B cell (primary cell): Measurements from ENCODE around the gene MLLT3. TPM values are rescaled to one million over a fixed set of nuclear protein-coding genes. Genes with fewer than 3 reads are reported as not detected.

ENCODE experiments used
- ATAC-seq: fragments of 200-7000 bp; cut with Tn5 transposase; one replicate; pipeline ENCODE4 v1.10.0; 2021; ENCODE audit warnings: low read depth, mild to moderate bottlenecking, moderate number of reproducible peaks, moderate library complexity
- CTCF ChIA-PET: fragments of 350-600 bp; sonication (Branson Sonifier 250); formaldehyde crosslinking; loops from one replicate; lab custom pipeline; 2021; ENCODE audit warnings: antibody characterized with exemption, inconsistent platforms; lab: Charles Lee
- POLR2A ChIA-PET: fragments of 350-600 bp; sonication (Branson Sonifier 250); formaldehyde crosslinking; loops from one replicate; lab custom pipeline; 2021; ENCODE audit warnings: antibody characterized with exemption; lab: Charles Lee
- DNase-seq: peaks from one replicate; pipeline ENCODE4 v3.0.0; 2013
- H2AFZ ChIP-seq: 2 replicates; pipeline ENCODE4 v1.6.1; 2012; ENCODE audit warnings: mild to moderate bottlenecking, low read depth, low read length; ENCODE audit not compliant: insufficient read depth, poor library complexity, severe bottlenecking
- H3K27ac ChIP-seq, 2 donors: 1 replicate in 1 of 2; 2 replicates in 1 of 2; pipeline ENCODE4 v1.5.1; 2012 to 2013; ENCODE audit warnings: low read length in 2 of 2, mild to moderate bottlenecking in 2 of 2, moderate library complexity in 1 of 2
- H3K27me3 ChIP-seq, 4 experiments: fragments of 200-600 bp in 1 of 4; sonication (generic) in 1 of 4; replicated peaks in 1 of 4; 1 replicate in 2 of 4; 2 replicates in 2 of 4; pipeline versions ENCODE4 v1.6.1 to v1.7.0; 2013 to 2016; ENCODE audit warnings: low read length in 3 of 4, mild to moderate bottlenecking in 2 of 4, mixed read lengths in 1 of 4, moderate library complexity in 1 of 4; ENCODE audit not compliant: insufficient read depth in 4 of 4, control insufficient read depth in 3 of 4; ENCODE audit errors: control extremely low read depth in 1 of 4
- H3K36me3 ChIP-seq, 2 experiments: replicated peaks in 1 of 2; 1 replicate in 1 of 2; 2 replicates in 1 of 2; pipeline versions ENCODE4 v1.6.1 to v1.7.1; 2013; ENCODE audit warnings: low read length in 1 of 2; ENCODE audit not compliant: insufficient read depth in 2 of 2, control insufficient read depth in 1 of 2; ENCODE audit errors: control extremely low read depth in 1 of 2, extremely low read depth in 1 of 2
- H3K4me1 ChIP-seq, 2 donors: fragments of 200-600 bp in 1 of 2; sonication (generic) in 1 of 2; 1 replicate in 1 of 2; 2 replicates in 1 of 2; pipeline versions ENCODE4 v1.5.1 to v1.6.1; 2013 to 2017; ENCODE audit warnings: low read length in 2 of 2; ENCODE audit not compliant: control insufficient read depth in 2 of 2, insufficient read depth in 2 of 2
- H3K4me2 ChIP-seq: replicated peaks from 2 replicates; pipeline ENCODE3; 2012; ENCODE audit warnings: mild to moderate bottlenecking, low read depth, low read length; ENCODE audit not compliant: poor library complexity, severe bottlenecking
- H3K4me3 ChIP-seq, 5 experiments: fragments of 200-600 bp in 1 of 5; sonication (generic) in 1 of 5; 1 replicate in 3 of 5; 2 replicates in 2 of 5; pipeline versions ENCODE4 v1.5.1 to v1.7.0; 2011 to 2016; ENCODE audit warnings: low read length in 4 of 5, mild to moderate bottlenecking in 4 of 5, low read depth in 2 of 5, control low read depth in 1 of 5, moderate library complexity in 1 of 5; ENCODE audit not compliant: insufficient read depth in 1 of 5; ENCODE audit errors: control extremely low read depth in 1 of 5, extremely low read depth in 1 of 5
- H3K79me2 ChIP-seq: fragments of 200-600 bp; sonication (generic); one replicate; pipeline ENCODE4 v1.6.0; 2016; ENCODE audit warnings: low read length; ENCODE audit not compliant: control insufficient read depth, insufficient read depth
- H3K9ac ChIP-seq: fragments of 200-600 bp; sonication (generic); 2 replicates; pipeline ENCODE4 v1.6.1; 2017; ENCODE audit warnings: mild to moderate bottlenecking, low read length, moderate library complexity
- H3K9me3 ChIP-seq, 3 donors: one replicate each; pipeline versions ENCODE4 v1.6.1 to v1.7.1; 2013; ENCODE audit warnings: low read length in 2 of 3; ENCODE audit not compliant: control insufficient read depth in 2 of 3, insufficient read depth in 1 of 3; ENCODE audit errors: control extremely low read depth in 1 of 3
- H4K20me1 ChIP-seq: 2 replicates; pipeline ENCODE4 v1.6.0; 2012; ENCODE audit warnings: mild to moderate bottlenecking, low read length; ENCODE audit not compliant: insufficient read depth, control insufficient read depth, poor library complexity, severe bottlenecking
- H3K27ac Mint-ChIP-seq: one replicate; pipeline ENCODE4 v1.8.0; 2021; ENCODE audit warnings: mixed read lengths
- H3K27me3 Mint-ChIP-seq: one replicate; pipeline ENCODE4 v1.8.0; 2021; ENCODE audit warnings: mixed read lengths
- H3K4me1 Mint-ChIP-seq: one replicate; pipeline ENCODE4 v1.8.0; 2021; ENCODE audit warnings: mixed read lengths
- H3K4me3 Mint-ChIP-seq: one replicate; pipeline ENCODE4 v1.8.0; 2021; ENCODE audit warnings: mixed read lengths
- H3K9me3 Mint-ChIP-seq: one replicate; pipeline ENCODE4 v1.8.0; 2022; ENCODE audit warnings: mixed read lengths; ENCODE audit not compliant: insufficient read depth
- CTCF ChIP-seq: fragments of 200-600 bp; IDR thresholded peaks from one replicate; pipeline ENCODE4 v1.8.0; 2022; ENCODE audit warnings: antibody characterized with exemption, mild to moderate bottlenecking
- EZH2 ChIP-seq: IDR thresholded peaks from 2 replicates; pipeline ENCODE4 v1.6.1; 2012; ENCODE audit warnings: borderline replicate concordance, low read depth, mild to moderate bottlenecking, moderate library complexity, low read length; ENCODE audit not compliant: insufficient read depth, poor library complexity, severe bottlenecking
- WGBS: methylation state at CpG from one replicate; pipeline ENCODE4 v1.1.5; 2013; ENCODE audit warnings: missing lambda C conversion rate; ENCODE audit not compliant: insufficient coverage; 5-methylcytosine and 5-hydroxymethylcytosine counted together
- intact Hi-C: fragments of 100-400 bp; cut with micrococcal nuclease; formaldehyde crosslinking; loops from one replicate; pipeline ENCODE4 v1.10.0; 2022
- polyA plus RNA-seq: library from polyadenylated mRNA; depleted of rRNA; stranded (reverse); fragments of >200 nt; gene quantifications from 2 replicates; pipeline ENCODE4 v1.2.3, GENCODE V29; 2012
- total RNA-seq, 2 donors: library from RNA; stranded (reverse); fragments of 120-200 nt in 1 of 2; gene quantifications; 1 replicate in 1 of 2; 2 replicates in 1 of 2; pipeline versions ENCODE4 v1.2.3 to v1.2.4, GENCODE V29; 2013 to 2022

The MLLT3 gene
- total and polyA plus RNA-seq, 2 donors (not counting 1 experiment from before 2014, with no cell fraction given): 3.4 to 3.6 TPM

DNA sequence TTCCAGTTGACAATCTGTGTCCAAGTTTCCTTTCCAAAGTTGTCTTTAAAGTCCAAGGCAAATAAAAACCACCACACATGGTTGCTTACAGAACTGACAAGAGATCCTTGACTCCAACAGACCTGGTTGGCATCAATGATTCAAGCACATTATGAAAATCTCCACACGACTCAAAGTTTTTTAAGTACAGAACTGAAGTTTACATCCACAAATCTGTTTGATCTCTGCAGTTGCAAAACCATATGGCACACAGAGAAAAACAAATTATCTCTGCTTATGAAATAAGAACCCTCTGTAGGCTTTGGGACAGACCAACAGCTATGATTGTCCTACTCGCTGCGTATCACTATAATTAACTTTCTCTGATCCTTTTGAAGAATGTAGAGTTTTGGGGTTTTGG is 60.8 kb downstream of the MLLT3 start:
- H3K27ac Mint-ChIP-seq: no peak overlapping the region
- H3K4me1 ChIP-seq: no peaks in the 10 kb centered on the region
- no peak overlapping the region for H2AFZ ChIP-seq
- DNase-seq: no peak
- no peak overlapping the region for H3K4me3 ChIP-seq
- no peaks in the 10 kb centered on the region for H3K36me3 ChIP-seq
- H3K4me1 Mint-ChIP-seq: no peaks in the 10 kb centered on the region
- intact Hi-C loops: no loop called here
- ChIA-PET POLR2A (no interaction called here), CTCF (no interaction called here)
- TF ChIP-seq EZH2: no peak
- TF ChIP-seq CTCF: no peak
- no peak for ATAC-seq
- H3K9me3 Mint-ChIP-seq: no peaks in the 10 kb centered on the region
- no peaks in the 10 kb centered on the region for H3K9me3 ChIP-seq
- no peaks in the 10 kb centered on the region for H4K20me1 ChIP-seq
- no peaks in the 10 kb centered on the region for H3K79me2 ChIP-seq
- no peak overlapping the region for H3K27ac ChIP-seq
- no peaks in the 10 kb centered on the region for H3K27me3 ChIP-seq
- peaks cover 8% of the 10 kb centered on the region for H3K27me3 Mint-ChIP-seq
- 78% methylated on average over 1 of the region's 3 CpGs for WGBS
- no peak overlapping the region for H3K4me3 Mint-ChIP-seq
- H3K9ac ChIP-seq: no peak overlapping the region
- no peak overlapping the region for H3K4me2 ChIP-seq

DNA sequence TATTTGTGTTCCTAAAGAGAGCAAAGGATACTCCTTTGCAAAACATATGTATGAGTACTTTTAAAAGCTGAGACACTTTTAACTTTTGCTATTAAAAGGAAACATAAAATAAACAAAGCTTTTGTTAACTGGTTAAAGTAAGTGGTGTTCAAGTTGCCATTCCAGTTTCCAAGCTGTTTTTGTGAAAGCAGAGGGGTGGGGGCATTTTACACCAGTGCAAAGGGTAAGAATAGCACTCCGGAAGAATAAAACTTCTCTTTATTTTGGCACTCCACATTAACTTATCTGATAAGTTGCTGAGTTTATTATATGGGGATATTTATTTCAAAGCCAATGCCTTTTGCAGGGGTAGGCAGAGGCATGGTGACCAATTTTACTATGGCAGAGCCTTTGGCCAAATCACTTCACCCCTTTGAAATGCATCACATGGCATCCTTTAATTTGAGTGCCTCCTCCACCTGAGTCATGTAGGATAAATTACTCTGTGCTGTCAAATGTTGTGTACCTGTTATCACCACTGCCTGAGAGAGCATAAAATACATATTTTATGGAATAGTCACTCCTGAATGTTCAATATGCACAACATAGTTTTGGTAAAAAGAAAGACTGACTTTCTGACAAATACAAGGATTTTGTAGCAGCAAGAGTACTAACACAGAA is 62.9 kb downstream of the MLLT3 start:
- Histone ChIP-seq H3K36me3 (no peaks in the 10 kb centered on the region), H2AFZ (no peak overlapping the region), H3K4me1 (peaks cover 0 to under 1% of the 10 kb centered on the region in 2 donors), H4K20me1 (no peaks in the 10 kb centered on the region), H3K79me2 (no peaks in the 10 kb centered on the region), H3K9ac (no peak overlapping the region), H3K27ac (no peak overlapping the region), H3K4me2 (no peak overlapping the region), H3K27me3 (no peaks in the 10 kb centered on the region), H3K4me3 (no peak overlapping the region), H3K9me3 (no peaks in the 10 kb centered on the region)
- Mint-ChIP-seq H3K9me3 (no peaks in the 10 kb centered on the region), H3K27me3 (peaks cover 4% of the 10 kb centered on the region), H3K4me3 (no peak overlapping the region), H3K4me1 (no peaks in the 10 kb centered on the region), H3K27ac (no peak overlapping the region)
- CTCF ChIA-PET: no interaction called here
- WGBS: no CpG with 5 or more reads among the region's 1 CpG
- intact Hi-C loops: no loop called here
- DNase-seq: no peak
- ATAC-seq: no peak
- TF ChIP-seq EZH2 (no peak), CTCF (no peak)
- POLR2A ChIA-PET: no interaction called here
